HCT116 (cell line): Measurements from ENCODE around the gene OMP.

Source experiments
- POLR2A ChIP-seq: IDR thresholded peaks from 2 replicates; pipeline ENCODE4 v1.7.0; 2011; ENCODE audit warnings: borderline replicate concordance; ENCODE audit not compliant: insufficient read depth, insufficient read length; ENCODE audit errors: extremely low read depth
- POLR2AphosphoS5 ChIP-seq: IDR thresholded peaks from 2 replicates; pipeline ENCODE4 v1.6.1; 2011; ENCODE audit warnings: mild to moderate bottlenecking, low read depth, low read length, moderate library complexity
- TF ChIP-seq, protein P1 (sequence below), 3 experiments: fragments of 200-600 bp in 1 of 3; sonication (generic) in 1 of 3; IDR thresholded peaks in 2 of 3; conservative IDR thresholded peaks in 1 of 3; 2 replicates each; pipeline ENCODE4 v1.5.1; 2012 to 2017; ENCODE audit warnings: low read depth in 2 of 3, low read length in 2 of 3, antibody characterized with exemption in 1 of 3, borderline replicate concordance in 1 of 3, control low read depth in 1 of 3, mild to moderate bottlenecking in 1 of 3, mixed read lengths in 1 of 3, mixed run types in 1 of 3, moderate library complexity in 1 of 3; ENCODE audit not compliant: insufficient read depth in 1 of 3

DNA sequence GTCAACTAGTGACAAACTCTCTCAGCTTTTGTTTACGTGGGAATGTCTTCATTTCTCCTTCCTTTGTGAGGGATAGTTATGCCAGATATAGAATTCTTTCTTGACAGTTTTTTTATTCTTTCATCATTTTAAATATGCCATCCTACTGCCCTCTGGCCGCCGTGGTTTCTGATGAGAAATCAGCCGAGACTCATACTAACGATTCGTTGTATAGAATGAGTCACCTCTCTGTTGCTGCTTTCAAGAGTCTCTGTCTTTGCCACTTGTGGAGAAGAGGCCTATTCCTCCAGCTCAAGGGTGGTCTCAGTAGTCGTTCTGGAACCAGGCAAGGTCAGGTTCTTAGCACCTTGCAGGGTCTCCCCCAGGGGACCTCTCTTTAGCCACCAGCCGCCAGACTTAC lies 33.4 kb downstream of the OMP start:
- TF ChIP-seq POLR2A: no peak
- no peak for TF ChIP-seq POLR2AphosphoS5
- TF ChIP-seq, protein P1, sequence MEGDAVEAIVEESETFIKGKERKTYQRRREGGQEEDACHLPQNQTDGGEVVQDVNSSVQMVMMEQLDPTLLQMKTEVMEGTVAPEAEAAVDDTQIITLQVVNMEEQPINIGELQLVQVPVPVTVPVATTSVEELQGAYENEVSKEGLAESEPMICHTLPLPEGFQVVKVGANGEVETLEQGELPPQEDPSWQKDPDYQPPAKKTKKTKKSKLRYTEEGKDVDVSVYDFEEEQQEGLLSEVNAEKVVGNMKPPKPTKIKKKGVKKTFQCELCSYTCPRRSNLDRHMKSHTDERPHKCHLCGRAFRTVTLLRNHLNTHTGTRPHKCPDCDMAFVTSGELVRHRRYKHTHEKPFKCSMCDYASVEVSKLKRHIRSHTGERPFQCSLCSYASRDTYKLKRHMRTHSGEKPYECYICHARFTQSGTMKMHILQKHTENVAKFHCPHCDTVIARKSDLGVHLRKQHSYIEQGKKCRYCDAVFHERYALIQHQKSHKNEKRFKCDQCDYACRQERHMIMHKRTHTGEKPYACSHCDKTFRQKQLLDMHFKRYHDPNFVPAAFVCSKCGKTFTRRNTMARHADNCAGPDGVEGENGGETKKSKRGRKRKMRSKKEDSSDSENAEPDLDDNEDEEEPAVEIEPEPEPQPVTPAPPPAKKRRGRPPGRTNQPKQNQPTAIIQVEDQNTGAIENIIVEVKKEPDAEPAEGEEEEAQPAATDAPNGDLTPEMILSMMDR (IDR thresholded peaks at IDR 0.05 in 2 of 3, conservative IDR thresholded peaks at IDR 0.05 in 1 of 3; ENCODE audit: borderline replicate concordance in 1 of 3, insufficient read depth in 1 of 3, low read depth in 2 of 3, low read length in 2 of 3): no peak
